B cell (primary cell): ENCODE measurements around the gene CMTM5. TPM values are rescaled to one million over a fixed set of nuclear protein-coding genes. Genes with fewer than 3 reads are reported as not detected.

Source experiments
- ATAC-seq: fragments of 200-7000 bp; cut with Tn5 transposase; one replicate; pipeline ENCODE4 v1.10.0; 2021; ENCODE audit warnings: low read depth, mild to moderate bottlenecking, moderate number of reproducible peaks, moderate library complexity
- CTCF ChIA-PET: fragments of 350-600 bp; sonication (Branson Sonifier 250); formaldehyde crosslinking; loops from one replicate; lab custom pipeline; 2021; ENCODE audit warnings: antibody characterized with exemption, inconsistent platforms; lab: Charles Lee
- POLR2A ChIA-PET: fragments of 350-600 bp; sonication (Branson Sonifier 250); formaldehyde crosslinking; loops from one replicate; lab custom pipeline; 2021; ENCODE audit warnings: antibody characterized with exemption; lab: Charles Lee
- DNase-seq: peaks from one replicate; pipeline ENCODE4 v3.0.0; 2013
- H2AFZ ChIP-seq: 2 replicates; pipeline ENCODE4 v1.6.1; 2012; ENCODE audit warnings: mild to moderate bottlenecking, low read depth, low read length; ENCODE audit not compliant: insufficient read depth, poor library complexity, severe bottlenecking
- H3K27ac ChIP-seq, 2 donors: 1 replicate in 1 of 2; 2 replicates in 1 of 2; pipeline ENCODE4 v1.5.1; 2012 to 2013; ENCODE audit warnings: low read length in 2 of 2, mild to moderate bottlenecking in 2 of 2, moderate library complexity in 1 of 2
- H3K27me3 ChIP-seq, 4 experiments: fragments of 200-600 bp in 1 of 4; sonication (generic) in 1 of 4; replicated peaks in 1 of 4; 1 replicate in 2 of 4; 2 replicates in 2 of 4; pipeline versions ENCODE4 v1.6.1 to v1.7.0; 2013 to 2016; ENCODE audit warnings: low read length in 3 of 4, mild to moderate bottlenecking in 2 of 4, mixed read lengths in 1 of 4, moderate library complexity in 1 of 4; ENCODE audit not compliant: insufficient read depth in 4 of 4, control insufficient read depth in 3 of 4; ENCODE audit errors: control extremely low read depth in 1 of 4
- H3K36me3 ChIP-seq, 2 experiments: replicated peaks in 1 of 2; 1 replicate in 1 of 2; 2 replicates in 1 of 2; pipeline versions ENCODE4 v1.6.1 to v1.7.1; 2013; ENCODE audit warnings: low read length in 1 of 2; ENCODE audit not compliant: insufficient read depth in 2 of 2, control insufficient read depth in 1 of 2; ENCODE audit errors: control extremely low read depth in 1 of 2, extremely low read depth in 1 of 2
- H3K4me1 ChIP-seq, 2 donors: fragments of 200-600 bp in 1 of 2; sonication (generic) in 1 of 2; 1 replicate in 1 of 2; 2 replicates in 1 of 2; pipeline versions ENCODE4 v1.5.1 to v1.6.1; 2013 to 2017; ENCODE audit warnings: low read length in 2 of 2; ENCODE audit not compliant: control insufficient read depth in 2 of 2, insufficient read depth in 2 of 2
- H3K4me2 ChIP-seq: replicated peaks from 2 replicates; pipeline ENCODE3; 2012; ENCODE audit warnings: mild to moderate bottlenecking, low read depth, low read length; ENCODE audit not compliant: poor library complexity, severe bottlenecking
- H3K4me3 ChIP-seq, 5 experiments: fragments of 200-600 bp in 1 of 5; sonication (generic) in 1 of 5; 1 replicate in 3 of 5; 2 replicates in 2 of 5; pipeline versions ENCODE4 v1.5.1 to v1.7.0; 2011 to 2016; ENCODE audit warnings: low read length in 4 of 5, mild to moderate bottlenecking in 4 of 5, low read depth in 2 of 5, control low read depth in 1 of 5, moderate library complexity in 1 of 5; ENCODE audit not compliant: insufficient read depth in 1 of 5; ENCODE audit errors: control extremely low read depth in 1 of 5, extremely low read depth in 1 of 5
- H3K79me2 ChIP-seq: fragments of 200-600 bp; sonication (generic); one replicate; pipeline ENCODE4 v1.6.0; 2016; ENCODE audit warnings: low read length; ENCODE audit not compliant: control insufficient read depth, insufficient read depth
- H3K9ac ChIP-seq: fragments of 200-600 bp; sonication (generic); 2 replicates; pipeline ENCODE4 v1.6.1; 2017; ENCODE audit warnings: mild to moderate bottlenecking, low read length, moderate library complexity
- H3K9me3 ChIP-seq, 3 donors: one replicate each; pipeline versions ENCODE4 v1.6.1 to v1.7.1; 2013; ENCODE audit warnings: low read length in 2 of 3; ENCODE audit not compliant: control insufficient read depth in 2 of 3, insufficient read depth in 1 of 3; ENCODE audit errors: control extremely low read depth in 1 of 3
- H4K20me1 ChIP-seq: 2 replicates; pipeline ENCODE4 v1.6.0; 2012; ENCODE audit warnings: mild to moderate bottlenecking, low read length; ENCODE audit not compliant: insufficient read depth, control insufficient read depth, poor library complexity, severe bottlenecking
- H3K27ac Mint-ChIP-seq: one replicate; pipeline ENCODE4 v1.8.0; 2021; ENCODE audit warnings: mixed read lengths
- H3K27me3 Mint-ChIP-seq: one replicate; pipeline ENCODE4 v1.8.0; 2021; ENCODE audit warnings: mixed read lengths
- H3K4me1 Mint-ChIP-seq: one replicate; pipeline ENCODE4 v1.8.0; 2021; ENCODE audit warnings: mixed read lengths
- H3K4me3 Mint-ChIP-seq: one replicate; pipeline ENCODE4 v1.8.0; 2021; ENCODE audit warnings: mixed read lengths
- H3K9me3 Mint-ChIP-seq: one replicate; pipeline ENCODE4 v1.8.0; 2022; ENCODE audit warnings: mixed read lengths; ENCODE audit not compliant: insufficient read depth
- CTCF ChIP-seq: fragments of 200-600 bp; IDR thresholded peaks from one replicate; pipeline ENCODE4 v1.8.0; 2022; ENCODE audit warnings: antibody characterized with exemption, mild to moderate bottlenecking
- EZH2 ChIP-seq: IDR thresholded peaks from 2 replicates; pipeline ENCODE4 v1.6.1; 2012; ENCODE audit warnings: borderline replicate concordance, low read depth, mild to moderate bottlenecking, moderate library complexity, low read length; ENCODE audit not compliant: insufficient read depth, poor library complexity, severe bottlenecking
- WGBS: methylation state at CpG from one replicate; pipeline ENCODE4 v1.1.5; 2013; ENCODE audit warnings: missing lambda C conversion rate; ENCODE audit not compliant: insufficient coverage; 5-methylcytosine and 5-hydroxymethylcytosine counted together
- intact Hi-C: fragments of 100-400 bp; cut with micrococcal nuclease; formaldehyde crosslinking; loops from one replicate; pipeline ENCODE4 v1.10.0; 2022
- polyA plus RNA-seq: library from polyadenylated mRNA; depleted of rRNA; stranded (reverse); fragments of >200 nt; gene quantifications from 2 replicates; pipeline ENCODE4 v1.2.3, GENCODE V29; 2012
- total RNA-seq, 2 donors: library from RNA; stranded (reverse); fragments of 120-200 nt in 1 of 2; gene quantifications; 1 replicate in 1 of 2; 2 replicates in 1 of 2; pipeline versions ENCODE4 v1.2.3 to v1.2.4, GENCODE V29; 2013 to 2022

The CMTM5 gene
- total and polyA plus RNA-seq, 2 donors (not counting 1 experiment from before 2014, with no cell fraction given) = 0.18 TPM; not detected in 1

- H3K4me3 ChIP-seq = no peak overlapping the region
- intact Hi-C loops = no loop called here
- no peaks in the 10 kb centered on the region for H3K9me3 ChIP-seq
- H2AFZ ChIP-seq = no peak overlapping the region
- ChIA-PET POLR2A (no interaction called here), CTCF (interaction anchor here (1.5 to 1.7 kb wide), 2 partner anchors 21 kb away, joined by 4 read pairs; no protein-coding TSS in a partner anchor)
- DNase-seq = no peak
- H3K27ac ChIP-seq = no peak overlapping the region
- no peaks in the 10 kb centered on the region for H3K4me1 ChIP-seq
- no peaks in the 10 kb centered on the region for H3K4me1 Mint-ChIP-seq
- no peaks in the 10 kb centered on the region for H3K9me3 Mint-ChIP-seq
- H3K9ac ChIP-seq = no peak overlapping the region
- no peak overlapping the region for H3K4me3 Mint-ChIP-seq
- H3K27ac Mint-ChIP-seq = no peak overlapping the region
- 94% methylated on average over 12 of the region's 12 CpGs for WGBS
- peaks cover 0 to 24% (median 5%) of the 10 kb centered on the region in 4 experiments for H3K27me3 ChIP-seq
- no peaks in the 10 kb centered on the region for H3K79me2 ChIP-seq
- no peaks in the 10 kb centered on the region for H3K36me3 ChIP-seq
- no peak overlapping the region for H3K4me2 ChIP-seq
- TF ChIP-seq CTCF (no peak), EZH2 (no peak)
- peaks cover 38% of the 10 kb centered on the region for H3K27me3 Mint-ChIP-seq
- no peak for ATAC-seq
- H4K20me1 ChIP-seq = no peaks in the 10 kb centered on the region
Observed at GRCh38 chr14:23358553-23359166, 18.2 kb upstream of the CMTM5 start.

DNA sequence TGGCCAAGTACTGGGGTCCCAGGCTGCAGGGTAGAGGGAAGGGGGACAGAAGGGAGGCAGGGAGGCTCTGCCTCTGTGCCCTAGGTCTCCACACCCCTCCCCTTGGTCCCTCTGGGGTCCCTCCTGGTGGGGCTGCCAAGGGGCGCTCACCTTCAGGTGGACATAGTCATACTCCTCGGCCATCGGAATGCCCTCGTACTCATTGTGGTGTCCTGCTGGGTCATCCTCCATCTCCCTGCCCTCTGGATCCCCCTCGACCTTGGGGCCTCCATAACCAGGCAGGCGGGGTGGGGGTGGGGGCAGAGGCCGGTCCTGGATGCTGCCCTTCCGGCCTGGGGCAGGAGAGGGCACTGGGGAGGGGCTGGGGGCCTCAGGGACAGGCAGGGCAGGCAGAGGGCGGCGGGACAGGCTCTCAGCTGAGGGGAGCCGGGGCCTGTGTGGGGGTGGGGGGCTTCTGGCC is 17.6 kb upstream of the CMTM5 start:
- Histone ChIP-seq H3K9me3 (no peaks in the 10 kb centered on the region), H3K27ac (no peak overlapping the region), H3K4me1 (no peaks in the 10 kb centered on the region), H3K4me2 (no peak overlapping the region), H3K9ac (no peak overlapping the region), H3K27me3 (peaks cover 0 to 23% (median 3%) of the 10 kb centered on the region in 4 experiments), H3K79me2 (no peaks in the 10 kb centered on the region), H3K36me3 (no peaks in the 10 kb centered on the region), H4K20me1 (no peaks in the 10 kb centered on the region), H3K4me3 (no peak overlapping the region), H2AFZ (no peak overlapping the region)
- POLR2A ChIA-PET = no interaction called here
- intact Hi-C loops = no loop called here
- Mint-ChIP-seq H3K27me3 (peaks cover 37% of the 10 kb centered on the region), H3K27ac (no peak overlapping the region), H3K9me3 (no peaks in the 10 kb centered on the region), H3K4me1 (no peaks in the 10 kb centered on the region), H3K4me3 (no peak overlapping the region)
- no peak for TF ChIP-seq EZH2
- no peak for TF ChIP-seq CTCF
- ATAC-seq = no peak
- CTCF ChIA-PET = interaction anchor here (1.7 kb wide), 1 partner anchor 21 kb away, joined by 4 read pairs; no protein-coding TSS in a partner anchor
- DNase-seq = no peak
- 91% methylated on average over 10 of the region's 11 CpGs for WGBS
